B cell (primary cell): ENCODE data around the gene KLF16. TPM values are rescaled to one million over a fixed set of nuclear protein-coding genes. Genes with fewer than 3 reads are reported as not detected.

ENCODE experiments used
- ATAC-seq: fragments of 200-7000 bp; cut with Tn5 transposase; one replicate; pipeline ENCODE4 v1.10.0; 2021; ENCODE audit warnings: low read depth, mild to moderate bottlenecking, moderate number of reproducible peaks, moderate library complexity
- CTCF ChIA-PET: fragments of 350-600 bp; sonication (Branson Sonifier 250); formaldehyde crosslinking; loops from one replicate; lab custom pipeline; 2021; ENCODE audit warnings: antibody characterized with exemption, inconsistent platforms; lab: Charles Lee
- POLR2A ChIA-PET: fragments of 350-600 bp; sonication (Branson Sonifier 250); formaldehyde crosslinking; loops from one replicate; lab custom pipeline; 2021; ENCODE audit warnings: antibody characterized with exemption; lab: Charles Lee
- DNase-seq: peaks from one replicate; pipeline ENCODE4 v3.0.0; 2013
- H2AFZ ChIP-seq: 2 replicates; pipeline ENCODE4 v1.6.1; 2012; ENCODE audit warnings: mild to moderate bottlenecking, low read depth, low read length; ENCODE audit not compliant: insufficient read depth, poor library complexity, severe bottlenecking
- H3K27ac ChIP-seq, 2 donors: 1 replicate in 1 of 2; 2 replicates in 1 of 2; pipeline ENCODE4 v1.5.1; 2012 to 2013; ENCODE audit warnings: low read length in 2 of 2, mild to moderate bottlenecking in 2 of 2, moderate library complexity in 1 of 2
- H3K27me3 ChIP-seq, 4 experiments: fragments of 200-600 bp in 1 of 4; sonication (generic) in 1 of 4; replicated peaks in 1 of 4; 1 replicate in 2 of 4; 2 replicates in 2 of 4; pipeline versions ENCODE4 v1.6.1 to v1.7.0; 2013 to 2016; ENCODE audit warnings: low read length in 3 of 4, mild to moderate bottlenecking in 2 of 4, mixed read lengths in 1 of 4, moderate library complexity in 1 of 4; ENCODE audit not compliant: insufficient read depth in 4 of 4, control insufficient read depth in 3 of 4; ENCODE audit errors: control extremely low read depth in 1 of 4
- H3K36me3 ChIP-seq, 2 experiments: replicated peaks in 1 of 2; 1 replicate in 1 of 2; 2 replicates in 1 of 2; pipeline versions ENCODE4 v1.6.1 to v1.7.1; 2013; ENCODE audit warnings: low read length in 1 of 2; ENCODE audit not compliant: insufficient read depth in 2 of 2, control insufficient read depth in 1 of 2; ENCODE audit errors: control extremely low read depth in 1 of 2, extremely low read depth in 1 of 2
- H3K4me1 ChIP-seq, 2 donors: fragments of 200-600 bp in 1 of 2; sonication (generic) in 1 of 2; 1 replicate in 1 of 2; 2 replicates in 1 of 2; pipeline versions ENCODE4 v1.5.1 to v1.6.1; 2013 to 2017; ENCODE audit warnings: low read length in 2 of 2; ENCODE audit not compliant: control insufficient read depth in 2 of 2, insufficient read depth in 2 of 2
- H3K4me2 ChIP-seq: replicated peaks from 2 replicates; pipeline ENCODE3; 2012; ENCODE audit warnings: mild to moderate bottlenecking, low read depth, low read length; ENCODE audit not compliant: poor library complexity, severe bottlenecking
- H3K4me3 ChIP-seq, 5 experiments: fragments of 200-600 bp in 1 of 5; sonication (generic) in 1 of 5; 1 replicate in 3 of 5; 2 replicates in 2 of 5; pipeline versions ENCODE4 v1.5.1 to v1.7.0; 2011 to 2016; ENCODE audit warnings: low read length in 4 of 5, mild to moderate bottlenecking in 4 of 5, low read depth in 2 of 5, control low read depth in 1 of 5, moderate library complexity in 1 of 5; ENCODE audit not compliant: insufficient read depth in 1 of 5; ENCODE audit errors: control extremely low read depth in 1 of 5, extremely low read depth in 1 of 5
- H3K79me2 ChIP-seq: fragments of 200-600 bp; sonication (generic); one replicate; pipeline ENCODE4 v1.6.0; 2016; ENCODE audit warnings: low read length; ENCODE audit not compliant: control insufficient read depth, insufficient read depth
- H3K9ac ChIP-seq: fragments of 200-600 bp; sonication (generic); 2 replicates; pipeline ENCODE4 v1.6.1; 2017; ENCODE audit warnings: mild to moderate bottlenecking, low read length, moderate library complexity
- H3K9me3 ChIP-seq, 3 donors: one replicate each; pipeline versions ENCODE4 v1.6.1 to v1.7.1; 2013; ENCODE audit warnings: low read length in 2 of 3; ENCODE audit not compliant: control insufficient read depth in 2 of 3, insufficient read depth in 1 of 3; ENCODE audit errors: control extremely low read depth in 1 of 3
- H4K20me1 ChIP-seq: 2 replicates; pipeline ENCODE4 v1.6.0; 2012; ENCODE audit warnings: mild to moderate bottlenecking, low read length; ENCODE audit not compliant: insufficient read depth, control insufficient read depth, poor library complexity, severe bottlenecking
- H3K27ac Mint-ChIP-seq: one replicate; pipeline ENCODE4 v1.8.0; 2021; ENCODE audit warnings: mixed read lengths
- H3K27me3 Mint-ChIP-seq: one replicate; pipeline ENCODE4 v1.8.0; 2021; ENCODE audit warnings: mixed read lengths
- H3K4me1 Mint-ChIP-seq: one replicate; pipeline ENCODE4 v1.8.0; 2021; ENCODE audit warnings: mixed read lengths
- H3K4me3 Mint-ChIP-seq: one replicate; pipeline ENCODE4 v1.8.0; 2021; ENCODE audit warnings: mixed read lengths
- H3K9me3 Mint-ChIP-seq: one replicate; pipeline ENCODE4 v1.8.0; 2022; ENCODE audit warnings: mixed read lengths; ENCODE audit not compliant: insufficient read depth
- EZH2 ChIP-seq: IDR thresholded peaks from 2 replicates; pipeline ENCODE4 v1.6.1; 2012; ENCODE audit warnings: borderline replicate concordance, low read depth, mild to moderate bottlenecking, moderate library complexity, low read length; ENCODE audit not compliant: insufficient read depth, poor library complexity, severe bottlenecking
- WGBS: methylation state at CpG from one replicate; pipeline ENCODE4 v1.1.5; 2013; ENCODE audit warnings: missing lambda C conversion rate; ENCODE audit not compliant: insufficient coverage; 5-methylcytosine and 5-hydroxymethylcytosine counted together
- intact Hi-C: fragments of 100-400 bp; cut with micrococcal nuclease; formaldehyde crosslinking; loops from one replicate; pipeline ENCODE4 v1.10.0; 2022
- polyA plus RNA-seq: library from polyadenylated mRNA; depleted of rRNA; stranded (reverse); fragments of >200 nt; gene quantifications from 2 replicates; pipeline ENCODE4 v1.2.3, GENCODE V29; 2012
- total RNA-seq, 2 donors: library from RNA; stranded (reverse); fragments of 120-200 nt in 1 of 2; gene quantifications; 1 replicate in 1 of 2; 2 replicates in 1 of 2; pipeline versions ENCODE4 v1.2.3 to v1.2.4, GENCODE V29; 2013 to 2022
- TF ChIP-seq, protein P1 (sequence below): fragments of 200-600 bp; IDR thresholded peaks from one replicate; pipeline ENCODE4 v1.8.0; 2022; ENCODE audit warnings: antibody characterized with exemption, mild to moderate bottlenecking

The KLF16 gene
- total and polyA plus RNA-seq, 2 donors (not counting 1 experiment from before 2014, with no cell fraction given): 29.7 to 49.0 TPM

DNA sequence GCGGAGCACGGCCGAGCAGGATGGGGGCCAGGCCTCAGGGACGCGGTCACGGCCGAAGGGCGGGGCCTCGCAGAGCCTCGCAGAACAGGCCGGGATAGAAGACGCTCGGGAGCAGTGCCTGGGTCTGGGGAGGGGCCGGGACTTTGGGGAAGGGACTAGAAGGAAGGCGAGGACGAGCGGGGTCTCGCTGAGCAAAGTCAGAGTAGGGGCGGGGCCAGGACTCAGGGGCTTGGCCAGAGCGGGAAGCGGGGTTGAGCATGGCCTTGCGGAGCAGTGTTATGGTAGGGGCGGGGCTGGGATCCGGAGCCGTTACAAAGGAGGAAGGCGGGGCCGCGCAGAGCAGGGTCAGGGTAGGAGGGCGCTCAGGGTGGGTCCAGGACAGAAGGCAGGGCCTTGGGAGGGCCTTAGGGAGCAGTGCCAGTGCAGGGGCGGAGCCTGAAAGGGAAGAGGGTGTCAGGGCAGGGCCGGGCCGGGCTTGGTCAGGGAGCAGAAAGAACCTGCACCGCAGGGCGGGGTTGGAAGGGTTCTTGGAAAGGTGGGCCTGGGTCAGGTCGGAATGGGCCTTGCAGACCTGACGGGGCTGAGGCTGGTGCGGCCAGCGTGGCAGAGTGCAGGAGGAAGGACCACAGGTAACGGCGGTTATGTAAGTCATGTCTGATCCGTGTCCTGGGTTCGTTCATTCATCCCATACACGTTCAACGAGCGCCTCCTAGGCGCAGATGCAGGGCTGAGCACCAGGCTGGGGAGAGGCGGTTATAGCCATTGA is 50.8 kb downstream of the KLF16 start:
- H3K4me1 Mint-ChIP-seq: peaks cover 12% of the 10 kb centered on the region
- Histone ChIP-seq H4K20me1 (peaks cover 16% of the 10 kb centered on the region), H3K79me2 (no peaks in the 10 kb centered on the region), H3K4me3 (peak overlapping the region; percentile 35 to 73 (median 61)), H3K4me1 (peaks cover 9 to 19% of the 10 kb centered on the region in 2 donors), H3K27ac (peak overlapping the region in 1 of 2 donors; percentile 0), H3K36me3 (peaks cover 0 to 20% of the 10 kb centered on the region in 2 experiments), H3K4me2 (peak overlapping the region; percentile 99), H3K9me3 (peaks cover 0 to 5% (median 0%) of the 10 kb centered on the region in 3 donors), H2AFZ (peak overlapping the region; percentile 98), H3K27me3 (no peaks in the 10 kb centered on the region), H3K9ac (peak overlapping the region; percentile 70)
- intact Hi-C loops: loop anchor here (1.0 to 5.0 kb wide), 4 partner anchors 36 to 615 kb away; partner anchors contain the start of genes MEX3D, PCSK4, REXO1 and TIMM13
- ATAC-seq (peak; percentile 79), DNase-seq (peak; percentile 93)
- ChIA-PET POLR2A (no interaction called here), CTCF (interaction anchor here (1.3 to 2.0 kb wide), 3 partner anchors 13 to 322 kb away, joined by 3 to 7 read pairs (median 5); partner anchors contain the start of genes PCSK4 and REEP6)
- TF ChIP-seq, protein P1, sequence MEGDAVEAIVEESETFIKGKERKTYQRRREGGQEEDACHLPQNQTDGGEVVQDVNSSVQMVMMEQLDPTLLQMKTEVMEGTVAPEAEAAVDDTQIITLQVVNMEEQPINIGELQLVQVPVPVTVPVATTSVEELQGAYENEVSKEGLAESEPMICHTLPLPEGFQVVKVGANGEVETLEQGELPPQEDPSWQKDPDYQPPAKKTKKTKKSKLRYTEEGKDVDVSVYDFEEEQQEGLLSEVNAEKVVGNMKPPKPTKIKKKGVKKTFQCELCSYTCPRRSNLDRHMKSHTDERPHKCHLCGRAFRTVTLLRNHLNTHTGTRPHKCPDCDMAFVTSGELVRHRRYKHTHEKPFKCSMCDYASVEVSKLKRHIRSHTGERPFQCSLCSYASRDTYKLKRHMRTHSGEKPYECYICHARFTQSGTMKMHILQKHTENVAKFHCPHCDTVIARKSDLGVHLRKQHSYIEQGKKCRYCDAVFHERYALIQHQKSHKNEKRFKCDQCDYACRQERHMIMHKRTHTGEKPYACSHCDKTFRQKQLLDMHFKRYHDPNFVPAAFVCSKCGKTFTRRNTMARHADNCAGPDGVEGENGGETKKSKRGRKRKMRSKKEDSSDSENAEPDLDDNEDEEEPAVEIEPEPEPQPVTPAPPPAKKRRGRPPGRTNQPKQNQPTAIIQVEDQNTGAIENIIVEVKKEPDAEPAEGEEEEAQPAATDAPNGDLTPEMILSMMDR: peak; percentile 68
- no peak for TF ChIP-seq EZH2
- peak overlapping the region; percentile 97 for H3K4me3 Mint-ChIP-seq
- peak overlapping the region; percentile 87 for H3K27ac Mint-ChIP-seq
- WGBS: under 1% methylated on average over 44 of the region's 47 CpGs
- no peaks in the 10 kb centered on the region for H3K9me3 Mint-ChIP-seq
- H3K27me3 Mint-ChIP-seq: no peaks in the 10 kb centered on the region
